H54 (cell line): ENCODE data around the gene MED16.

Experiments used
- DNase-seq: peaks from one replicate; pipeline ENCODE4 v3.0.0; 2011; ENCODE audit warnings: low spot score, mixed read lengths; ENCODE audit not compliant: insufficient read length
- FAIRE-seq: peaks from 3 replicates; lab custom pipeline; 2011; peaks lifted over from hg19 to GRCh38; lab: Jason Lieb, UNC
- POLR2A ChIP-seq: IDR thresholded peaks from 2 replicates; pipeline ENCODE4 v1.6.1; 2011; ENCODE audit warnings: low read depth, mild to moderate bottlenecking, low read length

The MED16 gene

GRCh38 chr19:870314-870713 is 22.7 kb downstream of the MED16 start:
- TF ChIP-seq POLR2A, result no peak
- FAIRE-seq, result no peak
- DNase-seq, result no peak

GRCh38 chr19:869245-870177 is 23.5 kb downstream of the MED16 start:
- TF ChIP-seq POLR2A, result no peak
- FAIRE-seq (peak; percentile 23), DNase-seq (peak; percentile 89)

- FAIRE-seq, result no peak
- no peak for DNase-seq
- no peak for TF ChIP-seq POLR2A
Observed at GRCh38 chr19:868458-869244, 24.3 kb downstream of the MED16 start.

- no peak for TF ChIP-seq POLR2A
- no peak for FAIRE-seq
Observed at GRCh38 chr19:867855-868457, 25.0 kb downstream of the MED16 start.

GRCh38 chr19:867301-867793 is 25.6 kb downstream of the MED16 start:
- no peak for DNase-seq
- TF ChIP-seq POLR2A, result no peak
- FAIRE-seq, result no peak

More at GRCh38 chr19:867855-868457, 25.0 kb downstream of the MED16 start:
- no peak for DNase-seq

- FAIRE-seq, result no peak
- no peak for TF ChIP-seq POLR2A
- DNase-seq, result no peak
Observed at GRCh38 chr19:866769-867300, 26.2 kb downstream of the MED16 start.

GRCh38 chr19:863315-863620 is 29.7 kb downstream of the MED16 start:
- FAIRE-seq (no peak), DNase-seq (no peak)
- TF ChIP-seq POLR2A, result no peak

GRCh38 chr19:862581-863314 is 30.2 kb downstream of the MED16 start:
- no peak for DNase-seq

GRCh38 chr19:861756-862580 is 31.0 kb downstream of the MED16 start:
- no peak for DNase-seq
- no peak for FAIRE-seq

More at GRCh38 chr19:862581-863314, 30.2 kb downstream of the MED16 start:
- TF ChIP-seq POLR2A, result no peak
- no peak for FAIRE-seq

GRCh38 chr19:861141-861755 is 31.7 kb downstream of the MED16 start:
- DNase-seq (no peak), FAIRE-seq (no peak)
- no peak for TF ChIP-seq POLR2A

More at GRCh38 chr19:861756-862580, 31.0 kb downstream of the MED16 start:
- TF ChIP-seq POLR2A, result no peak

- DNase-seq (no peak), FAIRE-seq (no peak)
- no peak for TF ChIP-seq POLR2A
Observed at GRCh38 chr19:858868-859843, 33.8 kb downstream of the MED16 start, which contains the start of gene CFD. Gene CFD (plus strand): TSS chr19:859664. CDS start chr19:859690, 26 bp downstream.
